GM12891 (cell line): ENCODE results near the gene NSD2.
A peak's percentile ranks its signal among the peaks of the same experiment; 100 is the strongest.
"Not testable (repeated sequence)": the region's sequence is repeated elsewhere in the genome, so short reads cannot be mapped to it uniquely, and the experiment has no call there.

Experiments used
- DNase-seq: peaks from one replicate; pipeline ENCODE4 v3.0.0; 2011; ENCODE audit warnings: low spot score; ENCODE audit not compliant: insufficient read length
- FAIRE-seq: peaks from 2 replicates; lab custom pipeline; 2011; peaks lifted over from hg19 to GRCh38; lab: Jason Lieb, UNC
- PAX5 ChIP-seq: IDR thresholded peaks from 2 replicates; pipeline ENCODE4 v1.6.1; 2011; ENCODE audit warnings: low read length, moderate library complexity, mild to moderate bottlenecking; ENCODE audit not compliant: insufficient read depth, severe bottlenecking
- POLR2A ChIP-seq: IDR thresholded peaks from 2 replicates; pipeline ENCODE4 v1.6.1; 2011; ENCODE audit warnings: low read depth, low read length, control low read depth
- POLR2AphosphoS5 ChIP-seq: IDR thresholded peaks from 2 replicates; pipeline ENCODE4 v1.6.1; 2011; ENCODE audit warnings: low read depth, low read length, control low read depth
- POU2F2 ChIP-seq: IDR thresholded peaks from 2 replicates; pipeline ENCODE4 v1.6.1; 2011; ENCODE audit warnings: low read depth, mild to moderate bottlenecking, control low read depth, low read length, moderate library complexity
- SPI1 ChIP-seq: IDR thresholded peaks from 2 replicates; pipeline ENCODE4 v1.6.1; 2011; ENCODE audit warnings: low read depth, low read length, control low read depth
- TAF1 ChIP-seq: IDR thresholded peaks from 2 replicates; pipeline ENCODE4 v1.6.1; 2011; ENCODE audit warnings: low read depth, low read length, control low read depth

The NSD2 gene

GRCh38 chr4:2006956-2007653 lies 135.9 kb downstream of the NSD2 start:
- peak; percentile 33 for FAIRE-seq
- no peak for TF ChIP-seq PAX5
- no peak for DNase-seq

GRCh38 chr4:2007804-2008670 lies 136.8 kb downstream of the NSD2 start:
- DNase-seq, result no peak
- TF ChIP-seq PAX5, result no peak
- TF ChIP-seq POU2F2, result no peak
- TF ChIP-seq SPI1, result no peak
- TF ChIP-seq TAF1, result no peak
- no peak for TF ChIP-seq POLR2A
- no peak for FAIRE-seq

GRCh38 chr4:2008671-2008920 lies 137.4 kb downstream of the NSD2 start:
- FAIRE-seq, result no peak
- TF ChIP-seq SPI1, result no peak
- TF ChIP-seq POU2F2, result 0 out of 2 replicates have a peak, but pooled peaks have one; percentile 51
- TF ChIP-seq PAX5, result no peak
- no peak for DNase-seq

- TF ChIP-seq TAF1 (peak; percentile 99), SPI1 (no peak), POU2F2 (no peak), POLR2A (peak; percentile 73), POLR2AphosphoS5 (peak; percentile 78)
- peak; percentile 94 for FAIRE-seq
- DNase-seq, result peak; percentile 90
These were observed 137.9 kb downstream of the NSD2 start, which contains the start of gene NELFA for GRCh38 chr4:2008921-2009650. Gene NELFA, minus strand, starts transcription at chr4:2008974. Its CDS starts 15 bp downstream, at chr4:2008959.

GRCh38 chr4:2009651-2010233 lies 138.5 kb downstream of the NSD2 start:
- DNase-seq, result no peak
- FAIRE-seq, result no peak

GRCh38 chr4:2011583-2011982 lies 140.4 kb downstream of the NSD2 start:
- FAIRE-seq (no peak), DNase-seq (no peak)
- TF ChIP-seq TAF1 (no peak), SPI1 (no peak), POLR2A (no peak), PAX5 (no peak), POU2F2 (no peak), POLR2AphosphoS5 (no peak)

More at GRCh38 chr4:2009651-2010233, 138.5 kb downstream of the NSD2 start:
- TF ChIP-seq POLR2A, result no peak
- peak; percentile 15; the same call in 1 of the 2 replicates for TF ChIP-seq SPI1

- FAIRE-seq (no peak), DNase-seq (no peak)
- TF ChIP-seq POLR2A (no peak), POLR2AphosphoS5 (no peak), SPI1 (no peak), PAX5 (no peak), TAF1 (no peak), POU2F2 (no peak)
These were observed 143.8 kb downstream of the NSD2 start for GRCh38 chr4:2015008-2015407.

GRCh38 chr4:2021358-2022018 lies 150.3 kb downstream of the NSD2 start:
- not testable (repeated sequence) for FAIRE-seq

GRCh38 chr4:2024683-2025082 lies 153.5 kb downstream of the NSD2 start:
- TF ChIP-seq POLR2AphosphoS5 (no peak), POU2F2 (no peak), TAF1 (no peak), PAX5 (no peak), SPI1 (no peak), POLR2A (no peak)
- no peak for FAIRE-seq

More at GRCh38 chr4:2021358-2022018, 150.3 kb downstream of the NSD2 start:
- not testable (repeated sequence) for DNase-seq

GRCh38 chr4:2025817-2026216 lies 154.6 kb downstream of the NSD2 start:
- no peak for DNase-seq
- TF ChIP-seq PAX5, result no peak
- TF ChIP-seq SPI1, result no peak
- TF ChIP-seq POU2F2, result no peak
- TF ChIP-seq POLR2AphosphoS5, result no peak
- no peak for TF ChIP-seq POLR2A
- no peak for TF ChIP-seq TAF1
- FAIRE-seq, result no peak

More at GRCh38 chr4:2024683-2025082, 153.5 kb downstream of the NSD2 start:
- DNase-seq, result no peak

- not testable (repeated sequence) for FAIRE-seq
These were observed 155.9 kb downstream of the NSD2 start for GRCh38 chr4:2027120-2027519.

GRCh38 chr4:2031161-2031560 lies 160.0 kb downstream of the NSD2 start:
- FAIRE-seq, DNase-seq: not testable (repeated sequence)

More at GRCh38 chr4:2027120-2027519, 155.9 kb downstream of the NSD2 start:
- not testable (repeated sequence) for DNase-seq
